ENCODE measurements around the gene HTR7.

The HTR7 gene

GRCh38 chr10:90845726-90846125 is 12.1 kb downstream of the HTR7 start:
- H4K20me1 ChIP-seq (ENCODE audit: insufficient read depth, low read length) = no peaks in the 10 kb centered on the region
- H3K9ac ChIP-seq (ENCODE audit: low read length) = no peak overlapping the region
- H3K9me3 ChIP-seq (ENCODE audit: low read length) = no peaks in the 10 kb centered on the region

GRCh38 chr10:90842725-90843124 is 15.1 kb downstream of the HTR7 start:
- no peak for TF ChIP-seq EZH2 (IDR thresholded peaks at IDR 0.05; ENCODE audit: borderline replicate concordance, low read length)
- TF ChIP-seq, protein P1, sequence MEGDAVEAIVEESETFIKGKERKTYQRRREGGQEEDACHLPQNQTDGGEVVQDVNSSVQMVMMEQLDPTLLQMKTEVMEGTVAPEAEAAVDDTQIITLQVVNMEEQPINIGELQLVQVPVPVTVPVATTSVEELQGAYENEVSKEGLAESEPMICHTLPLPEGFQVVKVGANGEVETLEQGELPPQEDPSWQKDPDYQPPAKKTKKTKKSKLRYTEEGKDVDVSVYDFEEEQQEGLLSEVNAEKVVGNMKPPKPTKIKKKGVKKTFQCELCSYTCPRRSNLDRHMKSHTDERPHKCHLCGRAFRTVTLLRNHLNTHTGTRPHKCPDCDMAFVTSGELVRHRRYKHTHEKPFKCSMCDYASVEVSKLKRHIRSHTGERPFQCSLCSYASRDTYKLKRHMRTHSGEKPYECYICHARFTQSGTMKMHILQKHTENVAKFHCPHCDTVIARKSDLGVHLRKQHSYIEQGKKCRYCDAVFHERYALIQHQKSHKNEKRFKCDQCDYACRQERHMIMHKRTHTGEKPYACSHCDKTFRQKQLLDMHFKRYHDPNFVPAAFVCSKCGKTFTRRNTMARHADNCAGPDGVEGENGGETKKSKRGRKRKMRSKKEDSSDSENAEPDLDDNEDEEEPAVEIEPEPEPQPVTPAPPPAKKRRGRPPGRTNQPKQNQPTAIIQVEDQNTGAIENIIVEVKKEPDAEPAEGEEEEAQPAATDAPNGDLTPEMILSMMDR (IDR thresholded peaks at IDR 0.05; ENCODE audit: low read length) = no peak

More at GRCh38 chr10:90845726-90846125, 12.1 kb downstream of the HTR7 start:
- TF ChIP-seq, protein P1 (IDR thresholded peaks at IDR 0.05; ENCODE audit: low read length) = no peak
- no peak for TF ChIP-seq EZH2 (IDR thresholded peaks at IDR 0.05; ENCODE audit: borderline replicate concordance, low read length)
- Histone ChIP-seq H3K79me2 (ENCODE audit: insufficient read depth, low read length) (no peaks in the 10 kb centered on the region), H3K27me3 (ENCODE audit: insufficient read depth, low read length) (no peaks in the 10 kb centered on the region), H3K4me3 (ENCODE audit: low read depth, low read length, poor library complexity, severe bottlenecking) (no peak overlapping the region), H2AFZ (ENCODE audit: low read length) (no peak overlapping the region), H3K4me1 (ENCODE audit: insufficient read depth, low read length, severe bottlenecking) (no peaks in the 10 kb centered on the region), H3K27ac (ENCODE audit: low read depth, low read length, poor library complexity, severe bottlenecking) (no peak overlapping the region), H3F3A (ENCODE audit: insufficient read depth, low read length) (no peaks in the 10 kb centered on the region), H3K4me2 (ENCODE audit: low read length) (no peak overlapping the region), H3K9me2 (ENCODE audit: low read depth, low read length) (no peaks in the 10 kb centered on the region), H3K36me3 (ENCODE audit: insufficient read depth, low read length) (no peaks in the 10 kb centered on the region)

GRCh38 chr10:90837486-90837885 is 20.4 kb downstream of the HTR7 start:
- Histone ChIP-seq H3K27me3 (ENCODE audit: insufficient read depth, low read length) (no peaks in the 10 kb centered on the region), H3K36me3 (ENCODE audit: insufficient read depth, low read length) (no peaks in the 10 kb centered on the region), H3K9me3 (ENCODE audit: low read length) (no peaks in the 10 kb centered on the region), H3K79me2 (ENCODE audit: insufficient read depth, low read length) (no peaks in the 10 kb centered on the region), H2AFZ (ENCODE audit: low read length) (no peak overlapping the region), H3K9ac (ENCODE audit: low read length) (no peak overlapping the region), H3F3A (ENCODE audit: insufficient read depth, low read length) (no peaks in the 10 kb centered on the region), H3K27ac (ENCODE audit: low read depth, low read length, poor library complexity, severe bottlenecking) (no peak overlapping the region), H4K20me1 (ENCODE audit: insufficient read depth, low read length) (no peaks in the 10 kb centered on the region), H3K4me3 (ENCODE audit: low read depth, low read length, poor library complexity, severe bottlenecking) (no peak overlapping the region), H3K4me1 (ENCODE audit: insufficient read depth, low read length, severe bottlenecking) (no peaks in the 10 kb centered on the region), H3K4me2 (ENCODE audit: low read length) (no peak overlapping the region), H3K9me2 (ENCODE audit: low read depth, low read length) (no peaks in the 10 kb centered on the region)
- TF ChIP-seq, protein P1 (IDR thresholded peaks at IDR 0.05; ENCODE audit: low read length) = no peak
- no peak for TF ChIP-seq EZH2 (IDR thresholded peaks at IDR 0.05; ENCODE audit: borderline replicate concordance, low read length)

More at GRCh38 chr10:90842725-90843124, 15.1 kb downstream of the HTR7 start:
- Histone ChIP-seq H3K4me1 (ENCODE audit: insufficient read depth, low read length, severe bottlenecking) (no peaks in the 10 kb centered on the region), H4K20me1 (ENCODE audit: insufficient read depth, low read length) (no peaks in the 10 kb centered on the region), H3K27ac (ENCODE audit: low read depth, low read length, poor library complexity, severe bottlenecking) (no peak overlapping the region), H3K9ac (ENCODE audit: low read length) (no peak overlapping the region), H3K36me3 (ENCODE audit: insufficient read depth, low read length) (no peaks in the 10 kb centered on the region), H3K79me2 (ENCODE audit: insufficient read depth, low read length) (no peaks in the 10 kb centered on the region), H3K27me3 (ENCODE audit: insufficient read depth, low read length) (no peaks in the 10 kb centered on the region), H3K4me2 (ENCODE audit: low read length) (no peak overlapping the region), H2AFZ (ENCODE audit: low read length) (no peak overlapping the region), H3K4me3 (ENCODE audit: low read depth, low read length, poor library complexity, severe bottlenecking) (no peak overlapping the region), H3F3A (ENCODE audit: insufficient read depth, low read length) (no peaks in the 10 kb centered on the region), H3K9me3 (ENCODE audit: low read length) (no peaks in the 10 kb centered on the region), H3K9me2 (ENCODE audit: low read depth, low read length) (no peaks in the 10 kb centered on the region)

Data from OCI-LY1 (cell line).